ENCODE measurements around the gene PROZ. TPM values are rescaled to one million over a fixed set of nuclear protein-coding genes. Genes with fewer than 3 reads are reported as not detected.
A peak's percentile ranks its signal among the peaks of the same experiment; 100 is the strongest.

The PROZ gene
- total RNA-seq, 1 donor from 2014 or later = not detected

- Mint-ChIP-seq H3K4me3 (ENCODE audit: unreplicated experiment) (no peak overlapping the region), H3K27me3 (ENCODE audit: unreplicated experiment) (peaks cover 14% of the 10 kb centered on the region), H3K9me3 (ENCODE audit: unreplicated experiment) (peaks cover 6% of the 10 kb centered on the region), H3K36me3 (ENCODE audit: unreplicated experiment) (no peaks in the 10 kb centered on the region), H3K27ac (ENCODE audit: unreplicated experiment) (no peak overlapping the region), H3K4me1 (ENCODE audit: low read depth, unreplicated experiment) (peaks cover 6% of the 10 kb centered on the region)
- TF ChIP-seq CTCF (IDR thresholded peaks at IDR 0.05; ENCODE audit: partially characterized antibody, unreplicated experiment) = no peak
- peak; percentile 8 for DNase-seq
Measured at GRCh38 chr13:113121928-113122471, 36.4 kb upstream of the PROZ start.

- Mint-ChIP-seq H3K27me3 (ENCODE audit: unreplicated experiment) (peaks cover 13% of the 10 kb centered on the region), H3K4me3 (ENCODE audit: unreplicated experiment) (peak within 1 kb of the TSS; percentile 57), H3K9me3 (ENCODE audit: unreplicated experiment) (peaks cover 6% of the 10 kb centered on the region), H3K4me1 (ENCODE audit: low read depth, unreplicated experiment) (peaks cover 6% of the 10 kb centered on the region), H3K36me3 (ENCODE audit: unreplicated experiment) (no peaks in the 10 kb centered on the region), H3K27ac (ENCODE audit: unreplicated experiment) (peak within 1 kb of the TSS; percentile 53)
- DNase-seq = peak; percentile 40
- TF ChIP-seq CTCF (IDR thresholded peaks at IDR 0.05; ENCODE audit: partially characterized antibody, unreplicated experiment) = no peak
Measured at GRCh38 chr13:113122550-113123225, 35.8 kb upstream of the PROZ start, which contains the start of gene F10. Gene F10, plus strand, starts transcription at chr13:113122799. Its CDS starts 57 bp downstream, at chr13:113122856.

- Mint-ChIP-seq H3K4me3 (ENCODE audit: unreplicated experiment) (peak overlapping the region; percentile 57), H3K27ac (ENCODE audit: unreplicated experiment) (peak overlapping the region; percentile 53), H3K36me3 (ENCODE audit: unreplicated experiment) (no peaks in the 10 kb centered on the region), H3K4me1 (ENCODE audit: low read depth, unreplicated experiment) (peaks cover 6% of the 10 kb centered on the region), H3K9me3 (ENCODE audit: unreplicated experiment) (peaks cover 6% of the 10 kb centered on the region), H3K27me3 (ENCODE audit: unreplicated experiment) (peaks cover 14% of the 10 kb centered on the region)
- DNase-seq = peak; percentile 16
- no peak for TF ChIP-seq CTCF (IDR thresholded peaks at IDR 0.05; ENCODE audit: partially characterized antibody, unreplicated experiment)
Measured at GRCh38 chr13:113123226-113124201, 34.9 kb upstream of the PROZ start.

GRCh38 chr13:113124211-113124970 lies 34.1 kb upstream of the PROZ start:
- Mint-ChIP-seq H3K36me3 (ENCODE audit: unreplicated experiment) (no peaks in the 10 kb centered on the region), H3K4me1 (ENCODE audit: low read depth, unreplicated experiment) (peaks cover 6% of the 10 kb centered on the region), H3K27ac (ENCODE audit: unreplicated experiment) (no peak overlapping the region), H3K27me3 (ENCODE audit: unreplicated experiment) (peaks cover 14% of the 10 kb centered on the region), H3K9me3 (ENCODE audit: unreplicated experiment) (peaks cover 6% of the 10 kb centered on the region), H3K4me3 (ENCODE audit: unreplicated experiment) (no peak overlapping the region)
- peak; percentile 5 for DNase-seq
- no peak for TF ChIP-seq CTCF (IDR thresholded peaks at IDR 0.05; ENCODE audit: partially characterized antibody, unreplicated experiment)
